ENCODE results near the gene CPLX3.

CPLX3 gene

GRCh38 chr15:74789171-74789631 is 37.2 kb upstream of the CPLX3 start:
- no peak overlapping the region for H3K4me3 ChIP-seq (ENCODE audit: low read depth, low read length)
- no peak for TF ChIP-seq CTCF (conservative IDR thresholded peaks at IDR 0.05; ENCODE audit: low read depth, low read length)
- DNase-seq (ENCODE audit: low read depth) = no peak

DNA sequence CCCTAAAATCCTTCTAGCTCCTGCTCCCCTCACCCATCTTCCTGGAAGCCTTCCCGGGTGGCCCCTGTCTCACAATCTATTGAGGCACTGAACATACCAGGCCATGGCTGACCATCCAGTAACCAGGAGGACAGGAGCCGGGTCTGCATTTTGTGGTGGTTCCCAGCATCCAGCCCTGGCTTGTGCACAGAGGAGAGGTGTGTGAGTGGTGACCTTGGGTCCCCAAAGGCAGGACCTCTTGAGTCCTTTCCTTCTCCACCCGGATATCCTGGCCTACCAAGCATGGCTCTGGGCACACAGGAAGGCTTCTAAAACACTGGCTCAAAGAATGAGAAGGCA is 36.7 kb upstream of the CPLX3 start:
- TF ChIP-seq CTCF (conservative IDR thresholded peaks at IDR 0.05; ENCODE audit: low read depth, low read length) = no peak
- H3K4me3 ChIP-seq (ENCODE audit: low read depth, low read length) = no peak overlapping the region
- DNase-seq (ENCODE audit: low read depth) = no peak

GRCh38 chr15:74790080-74790916 is 36.1 kb upstream of the CPLX3 start:
- peak; percentile 90 for DNase-seq (ENCODE audit: low read depth)
- no peak for TF ChIP-seq CTCF (conservative IDR thresholded peaks at IDR 0.05; ENCODE audit: low read depth, low read length)
- no peak overlapping the region for H3K4me3 ChIP-seq (ENCODE audit: low read depth, low read length)

DNA sequence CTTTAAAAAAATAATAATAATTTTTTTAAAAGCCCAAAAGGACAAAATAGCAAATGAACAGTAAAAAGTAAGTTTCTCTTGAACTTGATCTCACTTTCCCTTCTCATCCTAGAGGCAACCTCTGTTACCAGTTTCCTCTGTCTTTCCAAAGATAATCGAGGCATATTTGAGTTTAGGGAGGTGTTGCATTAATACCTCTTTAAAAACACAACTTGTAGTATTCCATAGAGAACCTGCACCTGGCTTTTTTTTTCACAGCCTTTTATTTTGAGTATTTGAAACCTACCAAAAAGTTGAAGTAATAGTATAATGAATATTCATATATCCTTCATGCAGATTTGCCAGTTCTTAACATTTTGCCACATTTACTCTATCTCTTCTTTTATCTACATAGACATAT is 35.4 kb upstream of the CPLX3 start:
- no peak for TF ChIP-seq CTCF (conservative IDR thresholded peaks at IDR 0.05; ENCODE audit: low read depth, low read length)
- DNase-seq (ENCODE audit: low read depth) = no peak

GRCh38 chr15:74791667-74792066 is 34.8 kb upstream of the CPLX3 start:
- DNase-seq (ENCODE audit: low read depth) = no peak
- H3K4me3 ChIP-seq (ENCODE audit: low read depth, low read length) = no peak overlapping the region
- TF ChIP-seq CTCF (conservative IDR thresholded peaks at IDR 0.05; ENCODE audit: low read depth, low read length) = no peak

More for the DNA sequence above, 35.4 kb upstream of the CPLX3 start:
- no peak overlapping the region for H3K4me3 ChIP-seq (ENCODE audit: low read depth, low read length)

DNA sequence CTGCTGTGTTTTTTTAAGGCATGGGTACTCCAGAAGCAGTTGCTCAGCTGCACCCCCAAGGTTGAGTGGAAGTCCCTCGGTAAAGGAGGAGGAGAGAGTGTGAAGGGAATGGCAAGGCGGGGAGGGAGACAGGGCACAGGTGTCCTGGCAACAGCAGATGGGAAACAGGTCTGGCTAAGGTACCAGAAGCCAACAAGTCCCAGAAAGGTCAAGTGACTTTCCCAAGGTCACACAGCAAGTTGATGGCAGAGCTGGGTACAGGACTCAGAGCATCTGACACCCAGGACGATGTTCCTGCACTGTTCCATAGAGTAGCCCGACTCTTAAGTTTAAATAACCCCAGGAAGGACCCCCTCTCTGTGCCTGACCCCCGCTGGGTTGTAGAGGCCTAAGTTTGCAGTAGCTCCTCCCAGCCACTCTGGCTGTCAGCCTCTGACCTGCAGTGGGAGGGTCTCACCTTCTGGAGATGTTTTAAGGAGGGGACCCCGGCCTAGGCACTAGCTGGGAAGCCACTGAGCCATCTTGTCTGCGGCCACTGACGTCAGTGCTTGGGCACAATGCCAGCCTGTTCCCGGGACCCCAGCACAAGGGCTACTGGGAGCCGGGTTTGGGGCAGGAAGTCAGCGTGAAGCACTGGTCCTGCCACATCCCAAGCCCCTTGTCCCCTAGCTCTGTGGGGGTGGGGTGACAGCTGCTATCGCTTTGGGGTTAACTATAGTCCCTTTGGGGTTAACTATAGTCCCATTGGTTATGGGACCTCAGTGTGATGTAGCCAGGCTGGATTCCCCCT is 34.0 kb upstream of the CPLX3 start:
- H3K4me3 ChIP-seq (ENCODE audit: low read depth, low read length) = no peak overlapping the region
- no peak for TF ChIP-seq CTCF (conservative IDR thresholded peaks at IDR 0.05; ENCODE audit: low read depth, low read length)
- no peak for DNase-seq (ENCODE audit: low read depth)

Data from choroid plexus epithelial cell (primary cell).